ENCODE results near the gene ST6GALNAC6. TPM values are rescaled to one million over a fixed set of nuclear protein-coding genes. Genes with fewer than 3 reads are reported as not detected.
"Not testable (repeated sequence)": the region's sequence is repeated elsewhere in the genome, so short reads cannot be mapped to it uniquely, and the experiment has no call there.

The ST6GALNAC6 gene
- total RNA-seq, 1 donor from 2014 or later, result 77.0 TPM

GRCh38 chr9:127872369-127873222 is 26.8 kb downstream of the ST6GALNAC6 start:
- Mint-ChIP-seq H3K9me3 (ENCODE audit: unreplicated experiment) (no peaks in the 10 kb centered on the region), H3K27ac (ENCODE audit: unreplicated experiment) (no peak overlapping the region)
- TF ChIP-seq, protein P1, sequence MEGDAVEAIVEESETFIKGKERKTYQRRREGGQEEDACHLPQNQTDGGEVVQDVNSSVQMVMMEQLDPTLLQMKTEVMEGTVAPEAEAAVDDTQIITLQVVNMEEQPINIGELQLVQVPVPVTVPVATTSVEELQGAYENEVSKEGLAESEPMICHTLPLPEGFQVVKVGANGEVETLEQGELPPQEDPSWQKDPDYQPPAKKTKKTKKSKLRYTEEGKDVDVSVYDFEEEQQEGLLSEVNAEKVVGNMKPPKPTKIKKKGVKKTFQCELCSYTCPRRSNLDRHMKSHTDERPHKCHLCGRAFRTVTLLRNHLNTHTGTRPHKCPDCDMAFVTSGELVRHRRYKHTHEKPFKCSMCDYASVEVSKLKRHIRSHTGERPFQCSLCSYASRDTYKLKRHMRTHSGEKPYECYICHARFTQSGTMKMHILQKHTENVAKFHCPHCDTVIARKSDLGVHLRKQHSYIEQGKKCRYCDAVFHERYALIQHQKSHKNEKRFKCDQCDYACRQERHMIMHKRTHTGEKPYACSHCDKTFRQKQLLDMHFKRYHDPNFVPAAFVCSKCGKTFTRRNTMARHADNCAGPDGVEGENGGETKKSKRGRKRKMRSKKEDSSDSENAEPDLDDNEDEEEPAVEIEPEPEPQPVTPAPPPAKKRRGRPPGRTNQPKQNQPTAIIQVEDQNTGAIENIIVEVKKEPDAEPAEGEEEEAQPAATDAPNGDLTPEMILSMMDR (IDR thresholded peaks at IDR 0.05), result no peak

DNA sequence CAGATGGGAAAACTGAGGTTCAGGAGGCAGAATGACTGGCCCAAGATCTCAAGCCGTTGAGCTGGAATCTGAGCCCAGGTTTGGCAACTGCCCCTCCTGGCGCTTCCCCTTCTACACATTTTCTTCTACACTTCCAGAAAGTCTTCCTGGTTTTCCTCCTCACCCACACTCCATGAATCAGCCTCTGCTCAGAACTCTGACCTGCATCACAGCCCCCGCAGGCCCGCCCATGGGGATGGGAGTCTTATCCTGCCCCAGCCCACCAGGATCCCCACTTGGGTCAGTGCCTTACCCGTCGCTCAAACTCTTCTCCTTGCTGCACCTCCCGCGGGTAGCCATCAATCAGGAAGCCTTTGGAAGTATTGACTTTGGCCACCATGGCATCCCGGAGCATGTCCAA is 27.9 kb downstream of the ST6GALNAC6 start:
- Mint-ChIP-seq H3K9me3 (ENCODE audit: unreplicated experiment) (no peaks in the 10 kb centered on the region), H3K4me3 (ENCODE audit: unreplicated experiment) (no peak overlapping the region), H3K36me3 (ENCODE audit: unreplicated experiment) (peaks cover 21% of the 10 kb centered on the region), H3K4me1 (ENCODE audit: unreplicated experiment) (peaks cover 18% of the 10 kb centered on the region), H3K27me3 (ENCODE audit: unreplicated experiment) (no peaks in the 10 kb centered on the region), H3K27ac (ENCODE audit: unreplicated experiment) (no peak overlapping the region)
- TF ChIP-seq, protein P1 (IDR thresholded peaks at IDR 0.05), result no peak
- DNase-seq (ENCODE audit: extremely low spot score, unreplicated experiment), result no peak

More at GRCh38 chr9:127872369-127873222, 26.8 kb downstream of the ST6GALNAC6 start:
- no peaks in the 10 kb centered on the region for H3K27me3 Mint-ChIP-seq (ENCODE audit: unreplicated experiment)
- DNase-seq (ENCODE audit: extremely low spot score, unreplicated experiment), result no peak
- H3K4me1 Mint-ChIP-seq (ENCODE audit: unreplicated experiment), result peaks cover 26% of the 10 kb centered on the region
- H3K36me3 Mint-ChIP-seq (ENCODE audit: unreplicated experiment), result peaks cover 15% of the 10 kb centered on the region
- no peak overlapping the region for H3K4me3 Mint-ChIP-seq (ENCODE audit: unreplicated experiment)

DNA sequence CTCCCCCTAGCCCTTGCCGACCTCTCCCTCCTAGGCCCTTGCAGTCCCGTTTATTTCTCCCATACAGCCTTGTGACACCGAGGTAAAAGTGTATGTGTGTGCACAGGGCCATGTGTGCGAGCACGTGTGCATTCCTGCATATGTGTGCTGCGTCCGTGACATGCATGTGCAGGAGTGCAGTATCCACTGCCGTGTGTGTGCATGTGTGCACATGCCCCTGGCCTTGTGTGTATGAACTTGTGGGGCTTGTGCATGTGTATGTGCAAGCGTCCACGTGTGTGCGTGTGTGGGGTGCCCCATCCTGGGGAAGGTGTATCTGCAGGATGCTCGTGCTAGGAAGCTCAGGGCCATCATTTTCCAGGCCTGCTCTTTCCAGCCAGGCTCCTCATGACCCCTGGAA is 28.5 kb downstream of the ST6GALNAC6 start:
- H3K4me1 Mint-ChIP-seq (ENCODE audit: unreplicated experiment), result peaks cover 15% of the 10 kb centered on the region
- no peaks in the 10 kb centered on the region for H3K9me3 Mint-ChIP-seq (ENCODE audit: unreplicated experiment)
- H3K4me3 Mint-ChIP-seq (ENCODE audit: unreplicated experiment), result no peak overlapping the region
- no peak for DNase-seq (ENCODE audit: extremely low spot score, unreplicated experiment)
- H3K27me3 Mint-ChIP-seq (ENCODE audit: unreplicated experiment), result no peaks in the 10 kb centered on the region
- TF ChIP-seq, protein P1 (IDR thresholded peaks at IDR 0.05), result no peak
- H3K36me3 Mint-ChIP-seq (ENCODE audit: unreplicated experiment), result peaks cover 21% of the 10 kb centered on the region
- H3K27ac Mint-ChIP-seq (ENCODE audit: unreplicated experiment), result no peak overlapping the region

- TF ChIP-seq, protein P1 (IDR thresholded peaks at IDR 0.05), result peak; percentile 21
- not testable (repeated sequence) for H3K27ac Mint-ChIP-seq (ENCODE audit: unreplicated experiment); H3K4me3 Mint-ChIP-seq (ENCODE audit: unreplicated experiment); H3K4me1 Mint-ChIP-seq (ENCODE audit: unreplicated experiment); H3K9me3 Mint-ChIP-seq (ENCODE audit: unreplicated experiment); DNase-seq (ENCODE audit: extremely low spot score, unreplicated experiment); H3K27me3 Mint-ChIP-seq (ENCODE audit: unreplicated experiment)
- H3K36me3 Mint-ChIP-seq (ENCODE audit: unreplicated experiment), result peaks cover 21% of the 10 kb centered on the region
Observed at GRCh38 chr9:127870153-127870491, 29.3 kb downstream of the ST6GALNAC6 start.

GRCh38 chr9:127869310-127870152 is 29.9 kb downstream of the ST6GALNAC6 start:
- H3K4me3 Mint-ChIP-seq (ENCODE audit: unreplicated experiment), result no peak overlapping the region
- peaks cover 5% of the 10 kb centered on the region for H3K4me1 Mint-ChIP-seq (ENCODE audit: unreplicated experiment)
- DNase-seq (ENCODE audit: extremely low spot score, unreplicated experiment), result peak; percentile 96
- TF ChIP-seq, protein P1 (IDR thresholded peaks at IDR 0.05), result peak; percentile 89
- H3K27ac Mint-ChIP-seq (ENCODE audit: unreplicated experiment), result peak overlapping the region; percentile 18
- peaks cover 21% of the 10 kb centered on the region for H3K36me3 Mint-ChIP-seq (ENCODE audit: unreplicated experiment)
- H3K27me3 Mint-ChIP-seq (ENCODE audit: unreplicated experiment), result no peaks in the 10 kb centered on the region
- H3K9me3 Mint-ChIP-seq (ENCODE audit: unreplicated experiment), result no peaks in the 10 kb centered on the region
